HEK293 (cell line): Measurements from ENCODE around the gene DYNLT1.

Experiments
- CTCF ChIA-PET: fragments of 350-600 bp; formaldehyde crosslinking; extraction: SDS; loops from one replicate; lab custom pipeline; 2021; ENCODE audit warnings: antibody characterized with exemption; lab: Yijun Ruan, JAX
- POLR2A ChIA-PET: fragments of 300-600 bp; formaldehyde crosslinking; extraction: SDS; loops from one replicate; lab custom pipeline; 2020; ENCODE audit warnings: antibody characterized with exemption, inconsistent platforms; lab: Yijun Ruan, JAX
- H3K27ac ChIP-seq: fragments of 200-500 bp; sonication (Bioruptor generic); 2 replicates; pipeline ENCODE4 v1.5.1; 2014; ENCODE audit warnings: low read depth, low read length, control low read depth, inconsistent platforms; ENCODE audit errors: extremely low read depth
- H3K36me3 ChIP-seq, 2 experiments: fragments of 200-500 bp in 1 of 2; sonication (Bioruptor generic) in 1 of 2; 1 replicate in 1 of 2; 2 replicates in 1 of 2; pipeline ENCODE4 v1.5.1; 2014 to 2017; ENCODE audit warnings: inconsistent platforms in 2 of 2, low read length in 2 of 2; ENCODE audit not compliant: control insufficient read depth in 2 of 2, insufficient read depth in 1 of 2
- H3K4me1 ChIP-seq: fragments of 200-500 bp; sonication (Bioruptor generic); 2 replicates; pipeline ENCODE4 v1.5.1; 2014; ENCODE audit warnings: mild to moderate bottlenecking, low read length, inconsistent platforms; ENCODE audit not compliant: control insufficient read depth, insufficient read depth
- H3K4me3 ChIP-seq: 2 replicates; pipeline ENCODE4 v1.5.1; 2011; ENCODE audit warnings: low read depth, mild to moderate bottlenecking, control low read depth, low read length, moderate library complexity
- H3K9me3 ChIP-seq: fragments of 200-500 bp; sonication (Bioruptor generic); 2 replicates; pipeline ENCODE4 v1.5.1; 2014; ENCODE audit warnings: low read depth, low read length, inconsistent platforms; ENCODE audit not compliant: control insufficient read depth, insufficient read depth
- EGR2 ChIP-seq: fragments of 450-650 bp; formaldehyde crosslinking; IDR thresholded peaks from 2 replicates; pipeline ENCODE4 v1.5.1; 2016; ENCODE audit warnings: low read depth, missing biosample characterization, missing genetic modification characterization
- IKZF3 ChIP-seq: fragments of 450-650 bp; IDR thresholded peaks from 2 replicates; pipeline ENCODE4 v1.5.0; 2018; ENCODE audit warnings: missing biosample characterization, mild to moderate bottlenecking, missing genetic modification characterization, moderate library complexity
- KLF10 ChIP-seq: fragments of 450-650 bp; IDR thresholded peaks from 2 replicates; pipeline ENCODE4 v1.5.1; 2018; ENCODE audit warnings: missing biosample characterization, mild to moderate bottlenecking, missing genetic modification characterization
- REPIN1 ChIP-seq: fragments of 450-650 bp; formaldehyde crosslinking; IDR thresholded peaks from 2 replicates; pipeline ENCODE4 v1.5.1; 2017; ENCODE audit warnings: missing biosample characterization, missing genetic modification characterization, low read depth
- YY1 ChIP-seq: fragments of 450-650 bp; formaldehyde crosslinking; IDR thresholded peaks from 2 replicates; pipeline ENCODE4 v1.5.1; 2018; ENCODE audit warnings: missing biosample characterization, missing genetic modification characterization
- ZBTB1 ChIP-seq: fragments of 450-650 bp; formaldehyde crosslinking; IDR thresholded peaks from 2 replicates; pipeline ENCODE4 v1.5.1; 2016; ENCODE audit warnings: missing biosample characterization, missing genetic modification characterization
- ZBTB17 ChIP-seq: fragments of 450-650 bp; formaldehyde crosslinking; IDR thresholded peaks from 2 replicates; pipeline ENCODE4 v1.5.1; 2016; ENCODE audit warnings: missing biosample characterization, missing genetic modification characterization
- ZFHX2 ChIP-seq: fragments of 450-650 bp; formaldehyde crosslinking; conservative IDR thresholded peaks from 2 replicates; pipeline ENCODE4 v1.5.1; 2016; ENCODE audit warnings: missing biosample characterization, missing genetic modification characterization
- ZFP3 ChIP-seq: fragments of 450-650 bp; formaldehyde crosslinking; IDR thresholded peaks from 2 replicates; pipeline ENCODE4 v1.5.1; 2016; ENCODE audit warnings: low read depth, missing biosample characterization, missing genetic modification characterization
- ZFP69B ChIP-seq: fragments of 450-650 bp; formaldehyde crosslinking; IDR thresholded peaks from 2 replicates; pipeline ENCODE4 v1.5.1; 2016; ENCODE audit warnings: missing biosample characterization, missing genetic modification characterization
- ZNF112 ChIP-seq: fragments of 450-650 bp; formaldehyde crosslinking; IDR thresholded peaks from 2 replicates; pipeline ENCODE4 v1.5.0; 2017; ENCODE audit warnings: missing biosample characterization, missing genetic modification characterization
- ZNF155 ChIP-seq: fragments of 450-650 bp; formaldehyde crosslinking; IDR thresholded peaks from 2 replicates; pipeline ENCODE4 v1.5.1; 2016; ENCODE audit warnings: missing biosample characterization, missing genetic modification characterization
- ZNF169 ChIP-seq: fragments of 450-650 bp; formaldehyde crosslinking; IDR thresholded peaks from 2 replicates; pipeline ENCODE4 v1.5.1; 2016; ENCODE audit warnings: missing biosample characterization, missing genetic modification characterization
- ZNF248 ChIP-seq: fragments of 450-650 bp; formaldehyde crosslinking; IDR thresholded peaks from 2 replicates; pipeline ENCODE4 v1.5.1; 2017; ENCODE audit warnings: missing biosample characterization, missing genetic modification characterization
- ZNF280C ChIP-seq: fragments of 450-650 bp; formaldehyde crosslinking; IDR thresholded peaks from 2 replicates; pipeline ENCODE4 v1.5.1; 2016; ENCODE audit warnings: missing biosample characterization, missing genetic modification characterization
- ZNF391 ChIP-seq: fragments of 450-650 bp; formaldehyde crosslinking; IDR thresholded peaks from 2 replicates; pipeline ENCODE4 v1.5.1; 2016; ENCODE audit warnings: low read depth, missing biosample characterization, missing genetic modification characterization, borderline replicate concordance
- ZNF423 ChIP-seq: fragments of 450-650 bp; formaldehyde crosslinking; IDR thresholded peaks from 2 replicates; pipeline ENCODE4 v1.5.1; 2016; ENCODE audit warnings: missing biosample characterization, missing genetic modification characterization
- ZNF560 ChIP-seq: fragments of 450-650 bp; formaldehyde crosslinking; IDR thresholded peaks from 2 replicates; pipeline ENCODE4 v1.5.1; 2017; ENCODE audit warnings: missing biosample characterization, missing genetic modification characterization, borderline replicate concordance
- ZNF571 ChIP-seq: fragments of 450-650 bp; formaldehyde crosslinking; IDR thresholded peaks from 2 replicates; pipeline ENCODE4 v1.5.0; 2017; ENCODE audit warnings: missing biosample characterization, missing genetic modification characterization
- ZNF624 ChIP-seq: fragments of 450-650 bp; formaldehyde crosslinking; IDR thresholded peaks from 2 replicates; pipeline ENCODE4 v1.5.1; 2017; ENCODE audit warnings: missing biosample characterization, missing genetic modification characterization
- ZNF658 ChIP-seq: fragments of 450-650 bp; formaldehyde crosslinking; IDR thresholded peaks from 2 replicates; pipeline ENCODE4; 2016; ENCODE audit warnings: missing biosample characterization, missing genetic modification characterization
- ZNF747 ChIP-seq: fragments of 450-650 bp; formaldehyde crosslinking; IDR thresholded peaks from 2 replicates; pipeline ENCODE4 v1.5.1; 2016; ENCODE audit warnings: missing biosample characterization, missing genetic modification characterization
- TF ChIP-seq, protein P1 (sequence below): fragments of 450-650 bp; formaldehyde crosslinking; optimal IDR thresholded peaks from 2 replicates; pipeline ENCODE3; 2016; ENCODE audit warnings: missing biosample characterization, mild to moderate bottlenecking, missing genetic modification characterization
- TF ChIP-seq, protein P2 (sequence below): fragments of 450-650 bp; formaldehyde crosslinking; IDR thresholded peaks from 2 replicates; pipeline ENCODE4 v1.5.1; 2016; ENCODE audit warnings: missing biosample characterization, missing genetic modification characterization

Gene DYNLT1

DNA sequence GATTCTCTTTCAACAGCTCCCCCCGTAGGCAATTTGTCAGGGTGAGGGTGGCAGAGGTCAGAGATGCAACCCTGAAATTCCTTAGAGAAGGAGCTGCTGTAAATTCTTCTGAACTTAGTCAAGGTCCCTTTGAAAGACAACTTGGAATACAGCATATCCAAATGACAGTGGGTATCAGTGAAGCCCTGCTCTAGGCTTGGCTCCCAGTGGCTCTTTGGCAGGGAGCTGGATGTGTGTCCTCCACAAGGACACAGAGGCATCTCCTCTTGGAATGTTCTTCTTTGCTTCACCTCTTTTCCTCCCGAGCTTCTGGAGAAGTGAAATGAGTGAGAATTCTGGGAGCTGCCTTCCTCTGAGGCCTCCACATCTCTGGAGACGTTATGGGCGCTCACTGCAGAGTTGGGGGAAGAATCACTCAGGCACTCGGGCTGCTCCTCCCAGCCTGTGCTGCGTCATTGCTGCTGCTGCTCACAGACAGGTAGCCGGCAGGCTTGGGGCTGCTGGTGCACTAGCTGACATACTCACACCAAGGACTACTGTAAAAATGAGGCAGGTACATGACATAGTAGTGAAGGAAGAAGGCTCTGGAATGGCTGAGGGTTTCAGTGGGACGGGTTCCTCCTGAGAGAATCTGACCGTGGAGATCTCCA, 34.1 kb downstream of the DYNLT1 start:
- POLR2A ChIA-PET = interaction anchor here (0.6 kb wide), 1 partner anchor 10 kb away, joined by 3 read pairs; no protein-coding TSS in a partner anchor
- Histone ChIP-seq H3K9me3 (no peaks in the 10 kb centered on the region), H3K27ac (no peak overlapping the region), H3K36me3 (peaks cover 11 to 97% of the 10 kb centered on the region in 2 experiments; a peak in 2 of 3 replicates), H3K4me1 (no peaks in the 10 kb centered on the region), H3K4me3 (no peak overlapping the region)
- TF ChIP-seq ZNF423 (tag by site-specific recombination) = no peak
- no peak for TF ChIP-seq ZFHX2
- no peak for TF ChIP-seq ZNF624 (tag by site-specific recombination)
- TF ChIP-seq ZNF747 (tag by site-specific recombination) = no peak
- TF ChIP-seq ZNF112 (tag by site-specific recombination) = no peak
- no peak for TF ChIP-seq ZBTB1 (tag by site-specific recombination)
- TF ChIP-seq REPIN1 = no peak
- TF ChIP-seq, protein P1, sequence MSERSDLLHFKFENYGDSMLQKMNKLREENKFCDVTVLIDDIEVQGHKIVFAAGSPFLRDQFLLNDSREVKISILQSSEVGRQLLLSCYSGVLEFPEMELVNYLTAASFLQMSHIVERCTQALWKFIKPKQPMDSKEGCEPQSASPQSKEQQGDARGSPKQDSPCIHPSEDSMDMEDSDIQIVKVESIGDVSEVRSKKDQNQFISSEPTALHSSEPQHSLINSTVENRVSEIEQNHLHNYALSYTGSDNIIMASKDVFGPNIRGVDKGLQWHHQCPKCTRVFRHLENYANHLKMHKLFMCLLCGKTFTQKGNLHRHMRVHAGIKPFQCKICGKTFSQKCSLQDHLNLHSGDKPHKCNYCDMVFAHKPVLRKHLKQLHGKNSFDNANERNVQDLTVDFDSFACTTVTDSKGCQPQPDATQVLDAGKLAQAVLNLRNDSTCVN (tag by site-specific recombination) = no peak
- no peak for TF ChIP-seq ZNF571 (tag by site-specific recombination)
- TF ChIP-seq ZNF280C = no peak
- TF ChIP-seq YY1 = no peak
- TF ChIP-seq ZBTB17 (tag by site-specific recombination) = no peak
- CTCF ChIA-PET = interaction anchor here (0.6 to 1.6 kb wide), 3 partner anchors 114 to 396 kb away, joined by 3 to 9 read pairs (median 3); no protein-coding TSS in a partner anchor

DNA sequence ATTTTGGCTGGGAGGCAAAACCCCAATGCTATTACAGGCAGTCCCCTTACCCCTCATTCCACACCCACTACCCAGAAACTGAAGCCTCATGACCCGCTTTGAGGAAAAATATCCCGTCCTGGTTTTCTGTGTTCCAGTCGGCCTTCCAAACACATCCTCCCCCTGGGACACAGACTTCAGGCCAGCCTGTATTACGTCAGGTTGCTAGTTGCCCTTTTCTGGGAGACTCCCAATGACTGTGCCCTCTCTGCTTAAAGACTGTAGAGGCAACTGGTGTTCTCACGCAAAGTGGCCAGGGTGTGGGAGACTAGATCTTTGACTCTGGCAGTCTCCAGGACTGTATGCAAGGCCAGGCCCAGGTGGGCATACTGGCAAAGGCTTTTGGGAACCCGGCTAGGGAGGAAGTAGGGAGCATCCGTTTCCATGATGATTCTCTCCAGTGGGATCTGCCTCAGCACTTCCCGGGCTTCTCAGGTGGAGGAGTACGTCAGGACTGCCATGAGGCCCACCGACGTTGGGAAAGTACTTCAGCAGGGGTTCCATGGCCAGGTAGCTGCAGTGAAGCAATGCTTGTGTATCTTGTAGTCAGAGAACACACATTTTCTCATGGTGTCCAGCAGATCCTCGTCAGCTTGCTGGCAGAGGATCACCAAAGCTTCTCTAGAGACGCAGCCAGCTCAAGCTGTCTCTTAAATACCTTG, 34.9 kb downstream of the DYNLT1 start:
- ChIA-PET POLR2A (interaction anchor here (0.6 kb wide), 1 partner anchor 10 kb away, joined by 3 read pairs; no protein-coding TSS in a partner anchor), CTCF (interaction anchor here (0.7 to 1.6 kb wide), 4 partner anchors 13 to 395 kb away, joined by 3 to 9 read pairs (median 5); no protein-coding TSS in a partner anchor)
- Histone ChIP-seq H3K36me3 (peaks cover 11 to 92% of the 10 kb centered on the region in 2 experiments; a peak in 2 of 3 replicates), H3K9me3 (no peaks in the 10 kb centered on the region), H3K4me1 (no peaks in the 10 kb centered on the region), H3K27ac (no peak overlapping the region), H3K4me3 (no peak overlapping the region)
- TF ChIP-seq ZFP69B = no peak

DNA sequence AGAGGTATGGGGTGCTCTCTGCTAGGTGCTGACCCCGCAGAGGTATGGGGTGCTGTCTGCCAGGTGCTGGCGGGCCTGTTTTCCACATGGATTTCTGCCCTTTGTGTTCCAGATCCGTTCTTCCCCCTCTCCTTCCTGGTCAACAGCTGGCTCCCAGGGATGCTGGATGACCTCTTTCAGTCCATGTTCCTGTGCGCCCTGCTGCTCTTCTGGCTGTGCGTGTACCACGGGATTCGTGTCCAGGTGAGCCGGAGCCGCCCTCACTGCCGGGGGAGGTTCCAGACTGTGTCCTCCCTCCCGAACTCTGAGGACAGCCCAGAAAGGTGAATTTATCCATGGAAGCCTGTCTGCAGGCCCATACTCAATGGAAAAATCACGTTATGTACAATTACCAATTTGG, 36.3 kb downstream of the DYNLT1 start:
- H3K36me3 ChIP-seq = peaks cover 7 to 87% of the 10 kb centered on the region in 2 experiments; a peak in 2 of 3 replicates
- no peak for TF ChIP-seq ZNF169 (tag by site-specific recombination)
- no peak for TF ChIP-seq IKZF3 (tag by site-specific recombination)
- TF ChIP-seq ZNF155 (tag by site-specific recombination) = no peak
- no peak for TF ChIP-seq KLF10 (tag by site-specific recombination)
- no peak for TF ChIP-seq ZBTB1 (tag by site-specific recombination)
- no peak for TF ChIP-seq ZNF248
- no peak for TF ChIP-seq EGR2
- no peak for TF ChIP-seq ZNF391 (tag by site-specific recombination)
- no peak for TF ChIP-seq ZNF658
- TF ChIP-seq ZNF112 (tag by site-specific recombination) = no peak
- TF ChIP-seq, protein P2, sequence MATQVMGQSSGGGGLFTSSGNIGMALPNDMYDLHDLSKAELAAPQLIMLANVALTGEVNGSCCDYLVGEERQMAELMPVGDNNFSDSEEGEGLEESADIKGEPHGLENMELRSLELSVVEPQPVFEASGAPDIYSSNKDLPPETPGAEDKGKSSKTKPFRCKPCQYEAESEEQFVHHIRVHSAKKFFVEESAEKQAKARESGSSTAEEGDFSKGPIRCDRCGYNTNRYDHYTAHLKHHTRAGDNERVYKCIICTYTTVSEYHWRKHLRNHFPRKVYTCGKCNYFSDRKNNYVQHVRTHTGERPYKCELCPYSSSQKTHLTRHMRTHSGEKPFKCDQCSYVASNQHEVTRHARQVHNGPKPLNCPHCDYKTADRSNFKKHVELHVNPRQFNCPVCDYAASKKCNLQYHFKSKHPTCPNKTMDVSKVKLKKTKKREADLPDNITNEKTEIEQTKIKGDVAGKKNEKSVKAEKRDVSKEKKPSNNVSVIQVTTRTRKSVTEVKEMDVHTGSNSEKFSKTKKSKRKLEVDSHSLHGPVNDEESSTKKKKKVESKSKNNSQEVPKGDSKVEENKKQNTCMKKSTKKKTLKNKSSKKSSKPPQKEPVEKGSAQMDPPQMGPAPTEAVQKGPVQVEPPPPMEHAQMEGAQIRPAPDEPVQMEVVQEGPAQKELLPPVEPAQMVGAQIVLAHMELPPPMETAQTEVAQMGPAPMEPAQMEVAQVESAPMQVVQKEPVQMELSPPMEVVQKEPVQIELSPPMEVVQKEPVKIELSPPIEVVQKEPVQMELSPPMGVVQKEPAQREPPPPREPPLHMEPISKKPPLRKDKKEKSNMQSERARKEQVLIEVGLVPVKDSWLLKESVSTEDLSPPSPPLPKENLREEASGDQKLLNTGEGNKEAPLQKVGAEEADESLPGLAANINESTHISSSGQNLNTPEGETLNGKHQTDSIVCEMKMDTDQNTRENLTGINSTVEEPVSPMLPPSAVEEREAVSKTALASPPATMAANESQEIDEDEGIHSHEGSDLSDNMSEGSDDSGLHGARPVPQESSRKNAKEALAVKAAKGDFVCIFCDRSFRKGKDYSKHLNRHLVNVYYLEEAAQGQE = no peak
- no peak for TF ChIP-seq ZNF560 (tag by site-specific recombination)
- no peak for TF ChIP-seq ZFP3 (tag by site-specific recombination)
- TF ChIP-seq, all 188 proteins: peak for 0
- POLR2A ChIA-PET = no interaction called here
- Histone ChIP-seq H3K9me3 (no peaks in the 10 kb centered on the region), H3K4me3 (no peak overlapping the region), H3K27ac (no peak overlapping the region), H3K4me1 (no peaks in the 10 kb centered on the region)
- CTCF ChIA-PET = interaction anchor here (0.6 to 1.2 kb wide), 4 partner anchors 93 to 395 kb away, joined by 3 to 6 read pairs (median 4); no protein-coding TSS in a partner anchor
